Stimulated activated naive CD8-positive, alpha-beta T cell treated with anti-CD3 and anti-CD28 coated beads, Interleukin-15, Interleukin-2, amounts not matched to agents 100 ng/mL and 50 ng/mL, for 24 hours (primary cell): ENCODE data around the gene ACAD11.

Source experiments
- H3K27ac Mint-ChIP-seq: one replicate; pipeline ENCODE4 v1.8.0; 2021; ENCODE audit warnings: mild to moderate bottlenecking, mixed read lengths
- H3K27me3 Mint-ChIP-seq: one replicate; pipeline ENCODE4 v1.8.0; 2021; ENCODE audit warnings: mixed read lengths
- H3K36me3 Mint-ChIP-seq: one replicate; pipeline ENCODE4 v1.8.0; 2021; ENCODE audit warnings: low read depth, mixed read lengths
- H3K4me1 Mint-ChIP-seq: one replicate; pipeline ENCODE4 v1.8.0; 2021; ENCODE audit warnings: low read depth, mixed read lengths
- H3K4me3 Mint-ChIP-seq: one replicate; pipeline ENCODE4 v1.8.0; 2021; ENCODE audit warnings: mild to moderate bottlenecking, mixed read lengths
- H3K9me3 Mint-ChIP-seq: one replicate; pipeline ENCODE4 v1.8.0; 2021; ENCODE audit warnings: mixed read lengths

The ACAD11 gene

DNA sequence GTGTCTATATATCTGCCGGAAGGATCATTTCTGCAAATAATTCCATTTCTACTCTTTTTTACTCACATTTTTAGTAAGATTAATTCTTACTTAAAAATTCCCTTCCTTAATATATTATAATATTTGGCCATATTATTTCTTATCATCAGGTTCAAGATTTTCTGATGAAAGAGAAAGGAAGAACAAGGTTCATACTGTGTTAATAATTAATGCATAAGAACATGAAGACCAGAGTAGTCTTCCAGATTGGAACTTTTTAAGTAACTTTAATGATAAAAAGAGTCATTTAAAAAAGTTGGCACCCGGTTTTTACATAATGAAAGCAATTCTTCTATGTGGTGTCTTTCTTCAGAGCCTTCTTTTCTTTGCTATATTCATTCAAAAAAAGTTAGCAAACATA is 61.9 kb downstream of the ACAD11 start:
- Mint-ChIP-seq H3K27me3 (no peaks in the 10 kb centered on the region), H3K9me3 (no peaks in the 10 kb centered on the region), H3K4me3 (no peak overlapping the region), H3K27ac (no peak overlapping the region), H3K4me1 (peaks cover 5% of the 10 kb centered on the region), H3K36me3 (peaks cover 45% of the 10 kb centered on the region)

DNA sequence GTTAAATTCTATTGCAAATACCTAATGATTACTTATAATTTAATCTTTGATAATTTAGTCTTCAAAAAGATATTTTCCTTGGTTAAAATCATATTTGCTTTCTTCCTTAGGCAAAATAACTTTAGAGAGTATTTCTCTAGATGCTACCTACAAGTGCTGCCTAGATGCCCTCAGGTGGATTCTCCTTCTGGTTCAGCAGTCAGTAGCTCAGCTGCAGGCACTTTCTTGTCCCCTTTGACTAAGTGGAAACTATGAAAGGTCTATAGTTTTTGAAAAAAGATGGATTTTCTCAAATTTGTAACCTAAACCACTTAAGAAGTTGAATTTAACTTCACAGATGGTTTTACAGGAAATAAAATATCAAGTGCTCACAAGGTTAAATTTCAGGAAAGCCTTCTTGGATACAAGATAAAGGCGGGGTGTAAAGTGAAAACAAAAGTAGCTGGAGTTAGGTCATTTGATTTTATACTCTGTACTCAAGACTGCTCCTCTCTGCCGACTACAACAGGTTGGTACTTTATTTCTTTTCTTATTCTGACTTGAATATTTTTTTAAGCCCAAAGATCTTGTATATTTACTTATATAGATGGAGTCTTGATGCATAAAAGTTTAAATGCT is 62.7 kb downstream of the ACAD11 start, which contains the start of gene ACKR4:
Gene ACKR4 (plus strand): TSS at position 455 of the 618 bp plus-strand sequence. CDS start 3,128 bp downstream, outside the sequence.
- Mint-ChIP-seq H3K27ac (peak within 1 kb of the TSS; percentile 36), H3K27me3 (no peaks in the 10 kb centered on the region), H3K4me1 (peaks cover 5% of the 10 kb centered on the region), H3K36me3 (peaks cover 41% of the 10 kb centered on the region), H3K4me3 (no peak within 1 kb of the TSS), H3K9me3 (no peaks in the 10 kb centered on the region)

DNA sequence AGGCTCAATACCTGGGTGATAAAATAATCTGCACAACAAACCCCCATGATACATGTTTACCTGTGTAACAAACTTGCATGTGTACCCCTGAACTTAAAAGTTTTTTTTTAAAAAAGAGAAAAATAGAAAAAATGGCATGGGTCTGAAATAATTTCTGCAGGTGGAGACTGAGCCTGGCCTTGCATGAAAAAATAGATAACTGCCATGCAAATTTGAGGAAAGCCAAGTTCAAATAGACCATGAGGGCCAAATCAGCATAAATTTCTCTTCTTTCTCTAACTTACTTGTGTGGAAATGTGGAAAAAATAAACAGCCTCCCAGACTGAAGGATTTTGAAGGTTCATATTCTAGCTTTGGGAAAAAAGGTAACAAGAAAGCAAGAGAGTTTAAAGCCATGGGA is 63.3 kb downstream of the ACAD11 start:
- peaks cover 5% of the 10 kb centered on the region for H3K4me1 Mint-ChIP-seq
- peaks cover 45% of the 10 kb centered on the region for H3K36me3 Mint-ChIP-seq
- no peaks in the 10 kb centered on the region for H3K9me3 Mint-ChIP-seq

GRCh38 chr3:132595014-132595413 is 64.6 kb downstream of the ACAD11 start:
- H3K27ac Mint-ChIP-seq, result no peak overlapping the region
- H3K4me3 Mint-ChIP-seq, result no peak overlapping the region
- no peaks in the 10 kb centered on the region for H3K27me3 Mint-ChIP-seq
- no peaks in the 10 kb centered on the region for H3K9me3 Mint-ChIP-seq
- H3K4me1 Mint-ChIP-seq, result peaks cover 5% of the 10 kb centered on the region
- H3K36me3 Mint-ChIP-seq, result peaks cover 57% of the 10 kb centered on the region

More for the DNA sequence above, 63.3 kb downstream of the ACAD11 start:
- Mint-ChIP-seq H3K27ac (peak overlapping the region; percentile 36), H3K4me3 (no peak overlapping the region), H3K27me3 (no peaks in the 10 kb centered on the region)

- Mint-ChIP-seq H3K4me1 (peaks cover 5% of the 10 kb centered on the region), H3K36me3 (peaks cover 58% of the 10 kb centered on the region), H3K9me3 (no peaks in the 10 kb centered on the region), H3K27me3 (no peaks in the 10 kb centered on the region), H3K4me3 (no peak overlapping the region), H3K27ac (no peak overlapping the region)
These were observed 65.1 kb downstream of the ACAD11 start for GRCh38 chr3:132594498-132594897.

DNA sequence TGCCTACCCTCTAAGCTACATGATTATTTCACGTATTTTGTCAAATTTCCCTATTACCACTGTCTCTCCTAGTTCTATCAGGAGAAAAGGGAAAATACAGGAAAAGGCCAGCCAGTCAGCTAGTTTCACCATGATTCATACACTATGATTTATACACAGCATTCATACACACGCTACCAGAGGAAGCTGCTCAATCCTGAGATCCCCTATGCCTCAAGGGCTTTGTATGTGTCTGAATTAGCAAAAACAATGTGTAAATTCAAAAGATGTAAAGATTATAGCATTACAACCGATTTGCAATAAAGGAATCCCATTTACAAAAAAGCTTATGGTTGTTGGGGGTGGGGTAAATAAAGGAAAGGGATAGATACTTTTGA is 65.7 kb downstream of the ACAD11 start:
- H3K36me3 Mint-ChIP-seq, result peaks cover 62% of the 10 kb centered on the region
- no peak overlapping the region for H3K4me3 Mint-ChIP-seq
- H3K27ac Mint-ChIP-seq, result no peak overlapping the region
- H3K4me1 Mint-ChIP-seq, result peaks cover 5% of the 10 kb centered on the region
- H3K27me3 Mint-ChIP-seq, result no peaks in the 10 kb centered on the region
- H3K9me3 Mint-ChIP-seq, result no peaks in the 10 kb centered on the region

- Mint-ChIP-seq H3K36me3 (peaks cover 59% of the 10 kb centered on the region), H3K9me3 (no peaks in the 10 kb centered on the region), H3K27me3 (no peaks in the 10 kb centered on the region), H3K4me1 (peaks cover 5% of the 10 kb centered on the region), H3K27ac (no peak overlapping the region), H3K4me3 (no peak overlapping the region)
These were observed 66.2 kb downstream of the ACAD11 start for GRCh38 chr3:132593241-132593946.

DNA sequence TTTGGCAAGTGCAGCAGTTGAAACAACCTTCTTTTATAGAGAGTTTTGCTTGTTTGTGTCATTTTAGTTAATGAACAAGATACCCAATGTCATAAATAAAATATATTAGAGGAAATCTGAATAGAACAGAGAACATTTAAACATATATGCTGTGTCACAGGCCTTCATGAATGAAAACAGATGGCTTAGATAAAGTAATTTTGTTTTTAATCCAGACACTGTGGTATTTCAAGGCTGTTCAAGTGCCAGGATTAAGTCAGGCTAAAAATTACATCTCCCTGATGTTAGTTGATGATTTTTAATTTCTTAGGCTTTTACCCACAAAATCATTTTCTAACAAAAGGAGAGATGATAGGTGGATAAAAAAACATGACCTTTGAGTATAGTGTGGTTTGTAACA is 67.4 kb downstream of the ACAD11 start:
- H3K4me1 Mint-ChIP-seq, result peaks cover 4% of the 10 kb centered on the region
- H3K36me3 Mint-ChIP-seq, result peaks cover 62% of the 10 kb centered on the region
- H3K4me3 Mint-ChIP-seq, result no peak overlapping the region

GRCh38 chr3:132587401-132587800 is 72.2 kb downstream of the ACAD11 start:
- Mint-ChIP-seq H3K4me1 (no peaks in the 10 kb centered on the region), H3K9me3 (peaks cover 10% of the 10 kb centered on the region), H3K36me3 (peaks cover 37% of the 10 kb centered on the region), H3K27ac (no peak overlapping the region), H3K27me3 (no peaks in the 10 kb centered on the region), H3K4me3 (no peak overlapping the region)

More for the DNA sequence above, 67.4 kb downstream of the ACAD11 start:
- Mint-ChIP-seq H3K9me3 (peaks cover 3% of the 10 kb centered on the region), H3K27ac (no peak overlapping the region), H3K27me3 (no peaks in the 10 kb centered on the region)

DNA sequence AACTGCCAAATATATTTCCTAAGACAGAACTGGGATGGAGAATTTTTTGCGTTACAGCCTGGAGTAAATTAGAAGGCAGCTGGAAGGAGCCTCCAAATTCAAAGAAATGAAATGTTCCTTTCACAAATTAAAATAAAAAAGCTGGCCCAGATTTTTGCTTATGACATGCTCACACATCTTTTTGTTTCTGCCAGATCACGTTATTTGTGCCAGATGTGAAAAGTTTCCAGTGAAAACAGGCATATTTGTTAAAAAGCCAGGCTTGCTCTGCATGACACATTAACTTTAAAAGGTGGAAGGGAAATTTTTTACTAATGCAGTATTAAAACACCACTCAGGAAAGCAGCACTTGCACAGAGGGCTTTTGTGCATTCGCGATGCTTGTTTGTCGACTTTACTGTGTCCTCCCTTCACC is 85.8 kb downstream of the ACAD11 start:
- Mint-ChIP-seq H3K9me3 (peaks cover 5% of the 10 kb centered on the region), H3K27me3 (no peaks in the 10 kb centered on the region), H3K4me3 (no peak overlapping the region), H3K4me1 (peaks cover 21% of the 10 kb centered on the region), H3K27ac (no peak overlapping the region), H3K36me3 (peaks cover 83% of the 10 kb centered on the region)

- H3K27ac Mint-ChIP-seq, result peak overlapping the region; percentile 67
- no peaks in the 10 kb centered on the region for H3K27me3 Mint-ChIP-seq
- peaks cover 61% of the 10 kb centered on the region for H3K36me3 Mint-ChIP-seq
- peaks cover 25% of the 10 kb centered on the region for H3K4me1 Mint-ChIP-seq
- H3K4me3 Mint-ChIP-seq, result no peak overlapping the region
- H3K9me3 Mint-ChIP-seq, result peaks cover 5% of the 10 kb centered on the region
These were observed 89.6 kb downstream of the ACAD11 start for GRCh38 chr3:132570016-132570415.

- Mint-ChIP-seq H3K4me3 (no peak overlapping the region), H3K27ac (peak overlapping the region; percentile 67), H3K36me3 (peaks cover 64% of the 10 kb centered on the region), H3K9me3 (peaks cover 5% of the 10 kb centered on the region), H3K4me1 (peaks cover 25% of the 10 kb centered on the region), H3K27me3 (no peaks in the 10 kb centered on the region)
These were observed 90.0 kb downstream of the ACAD11 start for GRCh38 chr3:132569580-132569979.

DNA sequence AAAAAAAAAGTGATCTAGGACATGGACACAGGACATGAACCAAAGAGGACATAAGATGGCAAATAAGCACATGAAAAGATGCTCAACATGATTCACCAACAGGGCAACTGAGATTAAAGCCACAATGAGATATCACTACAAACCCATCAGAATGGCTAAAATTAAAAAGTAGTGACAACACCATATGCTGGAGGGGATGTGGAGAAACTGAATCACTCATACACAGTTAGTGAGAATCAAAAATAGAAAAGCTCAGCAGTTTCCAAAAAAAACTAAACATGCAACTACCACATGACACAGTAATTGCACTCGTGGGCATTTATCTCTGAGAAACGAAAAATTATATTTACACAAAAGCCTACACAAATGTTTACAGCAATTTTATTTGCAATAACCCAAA is 90.5 kb downstream of the ACAD11 start:
- H3K9me3 Mint-ChIP-seq, result peaks cover 5% of the 10 kb centered on the region
- peak overlapping the region; percentile 6 for H3K4me3 Mint-ChIP-seq
- H3K36me3 Mint-ChIP-seq, result peaks cover 67% of the 10 kb centered on the region
- peak overlapping the region; percentile 67 for H3K27ac Mint-ChIP-seq
- H3K4me1 Mint-ChIP-seq, result peaks cover 25% of the 10 kb centered on the region
- no peaks in the 10 kb centered on the region for H3K27me3 Mint-ChIP-seq

- Mint-ChIP-seq H3K27ac (peak overlapping the region; percentile 67), H3K4me1 (peaks cover 25% of the 10 kb centered on the region), H3K27me3 (no peaks in the 10 kb centered on the region), H3K9me3 (peaks cover 5% of the 10 kb centered on the region), H3K4me3 (no peak overlapping the region), H3K36me3 (peaks cover 65% of the 10 kb centered on the region)
These were observed 91.2 kb downstream of the ACAD11 start for GRCh38 chr3:132568422-132568821.

DNA sequence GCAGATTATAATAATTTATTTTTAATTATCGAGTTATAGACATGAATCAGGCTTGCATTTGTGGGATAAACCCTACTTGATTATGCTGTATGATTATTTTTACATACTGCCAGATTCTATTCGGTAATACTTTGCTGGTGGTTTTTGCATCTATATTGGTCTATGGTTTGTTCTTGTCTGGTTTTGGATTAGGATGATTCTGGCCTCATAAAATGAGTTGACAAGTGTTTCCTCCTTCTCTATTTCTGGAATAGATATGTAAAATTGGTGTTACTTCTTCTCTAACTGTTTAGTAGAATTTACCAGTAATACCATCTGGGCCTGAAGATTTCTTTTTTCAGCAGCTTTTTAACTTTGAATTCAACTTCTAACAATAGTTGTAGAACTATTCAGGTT is 95.5 kb downstream of the ACAD11 start:
- H3K4me1 Mint-ChIP-seq, result peaks cover 11% of the 10 kb centered on the region
- H3K27ac Mint-ChIP-seq, result no peak overlapping the region
- peaks cover 52% of the 10 kb centered on the region for H3K36me3 Mint-ChIP-seq

More for the DNA sequence above, 95.5 kb downstream of the ACAD11 start:
- Mint-ChIP-seq H3K9me3 (no peaks in the 10 kb centered on the region), H3K4me3 (no peak overlapping the region), H3K27me3 (no peaks in the 10 kb centered on the region)
